Peyer's patch (tissue), 4 donors: Measurements from ENCODE around the gene RASGRP3.
A peak's percentile ranks its signal among the peaks of the same experiment; 100 is the strongest.

Source experiments
- CTCF ChIP-seq, 6 experiments: fragments of 450-650 bp in 4 of 6; fragments of 200-600 bp in 2 of 6; sonication (generic) in 1 of 6; IDR thresholded peaks; one replicate each; pipeline ENCODE4 v1.5.1; 2017 to 2019; ENCODE audit warnings: antibody characterized with exemption in 6 of 6, mild to moderate bottlenecking in 3 of 6, moderate library complexity in 1 of 6
- POLR2A ChIP-seq, 2 donors: fragments of 450-650 bp; IDR thresholded peaks; one replicate each; pipeline ENCODE4 v1.5.1; 2017; ENCODE audit warnings: antibody characterized with exemption in 2 of 2, mild to moderate bottlenecking in 2 of 2, moderate library complexity in 2 of 2

- TF ChIP-seq CTCF (IDR thresholded peaks at IDR 0.05) = peak in 3 of 6 experiments; percentile 31 to 34 (median 32)
- no peak for TF ChIP-seq POLR2A (IDR thresholded peaks at IDR 0.05)
Measured at GRCh38 chr2:33441235-33441810, 35.1 kb upstream of the RASGRP3 start.
